Fibroblast of lung (primary cell): ENCODE measurements around the gene THEM4. TPM values are rescaled to one million over a fixed set of nuclear protein-coding genes. Genes with fewer than 3 reads are reported as not detected.

Experiments used
- DNase-seq, 2 donors: peaks; one replicate each; pipeline versions ENCODE4 v3.0.0 to v3.0.0-alpha.2; 2010; ENCODE audit warnings: low read depth in 2 of 2
- H2AFZ ChIP-seq: 2 replicates; pipeline ENCODE4 v1.5.1; 2012; ENCODE audit warnings: low read length, control low read depth, inconsistent platforms
- H3K27ac ChIP-seq: 2 replicates; pipeline ENCODE4 v1.5.1; 2011; ENCODE audit warnings: low read length, control low read depth; ENCODE audit not compliant: insufficient read depth
- H3K27me3 ChIP-seq: 2 replicates; pipeline ENCODE4 v1.5.1; 2011; ENCODE audit warnings: mild to moderate bottlenecking, low read length; ENCODE audit not compliant: control insufficient read depth, insufficient read depth
- H3K36me3 ChIP-seq: 2 replicates; pipeline ENCODE4 v1.5.1; 2011; ENCODE audit warnings: low read length; ENCODE audit not compliant: control insufficient read depth, insufficient read depth
- H3K4me1 ChIP-seq: 2 replicates; pipeline ENCODE4 v1.5.1; 2011; ENCODE audit warnings: low read length; ENCODE audit not compliant: control insufficient read depth, insufficient read depth; ENCODE audit errors: extremely low read depth
- H3K4me2 ChIP-seq: 2 replicates; pipeline ENCODE4 v1.5.1; 2011; ENCODE audit warnings: low read length, control low read depth; ENCODE audit not compliant: insufficient read depth; ENCODE audit errors: extremely low read depth
- H3K4me3 ChIP-seq, 4 experiments: fragments of 200-600 bp in 1 of 4; sonication (generic) in 1 of 4; replicated peaks in 1 of 4; 2 replicates each; pipeline ENCODE4 v1.5.1; 2011 to 2016; ENCODE audit warnings: low read length in 4 of 4, low read depth in 3 of 4, mild to moderate bottlenecking in 3 of 4, control low read depth in 2 of 4, inconsistent platforms in 1 of 4, mixed read lengths in 1 of 4; ENCODE audit not compliant: insufficient read depth in 1 of 4; ENCODE audit errors: control extremely low read depth in 1 of 4
- H3K79me2 ChIP-seq: 2 replicates; pipeline ENCODE4 v1.5.1; 2012; ENCODE audit warnings: mild to moderate bottlenecking, low read length, inconsistent platforms; ENCODE audit not compliant: control insufficient read depth, insufficient read depth
- H3K9ac ChIP-seq: 2 replicates; pipeline ENCODE4 v1.5.1; 2011; ENCODE audit warnings: mild to moderate bottlenecking, low read length, control low read depth; ENCODE audit not compliant: insufficient read depth
- H3K9me3 ChIP-seq: 2 replicates; pipeline ENCODE4 v1.5.1; 2012; ENCODE audit warnings: low read depth, low read length; ENCODE audit not compliant: control insufficient read depth, insufficient read depth
- H4K20me1 ChIP-seq: 2 replicates; pipeline ENCODE4 v1.5.1; 2011; ENCODE audit warnings: low read length; ENCODE audit not compliant: control insufficient read depth, insufficient read depth; ENCODE audit errors: extremely low read depth
- CTCF ChIP-seq, 2 donors: IDR thresholded peaks in 1 of 2; conservative IDR thresholded peaks in 1 of 2; 1 replicate in 1 of 2; 2 replicates in 1 of 2; pipeline ENCODE4 v1.5.1; 2011 to 2012; ENCODE audit warnings: low read length in 2 of 2, control low read depth in 1 of 2, inconsistent platforms in 1 of 2, low read depth in 1 of 2, mild to moderate bottlenecking in 1 of 2
- EZH2 ChIP-seq: IDR thresholded peaks from 2 replicates; pipeline ENCODE4 v1.5.1; 2012; ENCODE audit warnings: low read length, control low read depth, mild to moderate bottlenecking; ENCODE audit errors: missing control alignments
- polyA plus RNA-seq, 2 donors: library from polyadenylated mRNA; depleted of rRNA in 1 of 2; stranded (reverse) in 1 of 2; unstranded in 1 of 2; fragments of >200 nt; gene quantifications; 2 replicates each; pipeline ENCODE4 v1.2.1, GENCODE V29; 2011 to 2012; ENCODE audit warnings: missing spikeins in 1 of 2
- total RNA-seq: library from RNA; depleted of rRNA; stranded (reverse); fragments of >200 nt; gene quantifications from 2 replicates; pipeline ENCODE4 v1.2.1, GENCODE V29; 2014

THEM4 gene
- total and polyA plus RNA-seq, 2 donors (not counting 1 experiment from before 2014, with no cell fraction given): 6.4 to 18.7 TPM

DNA sequence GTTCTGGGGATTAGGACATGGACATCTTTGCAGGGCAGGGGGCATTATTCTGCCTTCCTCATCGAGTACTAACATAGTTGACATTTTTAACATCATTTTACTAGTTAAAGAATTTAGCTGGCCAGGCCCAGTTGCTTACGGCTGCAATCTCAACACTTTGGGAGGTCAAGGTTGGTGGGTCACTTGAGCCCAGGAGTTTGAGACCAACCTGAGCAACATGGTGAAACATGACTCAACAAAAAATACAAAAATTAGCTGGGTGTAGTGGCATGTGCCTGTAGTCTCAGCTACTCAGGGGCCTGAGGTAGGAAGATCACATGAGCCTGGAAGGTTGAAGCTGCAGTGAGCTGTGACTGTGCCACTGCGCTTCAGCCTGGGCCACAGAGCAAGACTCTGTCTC lies 29.8 kb upstream of the THEM4 start:
- Histone ChIP-seq H4K20me1 (no peaks in the 10 kb centered on the region), H3K9ac (no peak overlapping the region), H3K4me1 (peaks cover 6% of the 10 kb centered on the region), H3K27me3 (no peaks in the 10 kb centered on the region), H3K9me3 (no peaks in the 10 kb centered on the region), H3K79me2 (no peaks in the 10 kb centered on the region), H3K4me2 (no peak overlapping the region), H3K36me3 (no peaks in the 10 kb centered on the region), H2AFZ (no peak overlapping the region), H3K4me3 (no peak overlapping the region), H3K27ac (no peak overlapping the region)
- TF ChIP-seq EZH2 (no peak), CTCF (conservative IDR thresholded peaks at IDR 0.05 in 1 of 2, IDR thresholded peaks at IDR 0.05 in 1 of 2; ENCODE audit: low read depth in 1 of 2, low read length in 2 of 2) (no peak)
- no peak for DNase-seq

- no peaks in the 10 kb centered on the region for H4K20me1 ChIP-seq
- no peak overlapping the region for H3K4me2 ChIP-seq
- H3K27ac ChIP-seq: no peak overlapping the region
- no peak for DNase-seq
- TF ChIP-seq CTCF (conservative IDR thresholded peaks at IDR 0.05 in 1 of 2, IDR thresholded peaks at IDR 0.05 in 1 of 2; ENCODE audit: low read depth in 1 of 2, low read length in 2 of 2) (no peak), EZH2 (no peak)
- H2AFZ ChIP-seq: no peak overlapping the region
- H3K9ac ChIP-seq: no peak overlapping the region
- H3K27me3 ChIP-seq: peaks cover 2% of the 10 kb centered on the region
- H3K79me2 ChIP-seq: no peaks in the 10 kb centered on the region
- H3K9me3 ChIP-seq: no peaks in the 10 kb centered on the region
- no peaks in the 10 kb centered on the region for H3K36me3 ChIP-seq
- no peak overlapping the region for H3K4me3 ChIP-seq
- H3K4me1 ChIP-seq: peaks cover 2% of the 10 kb centered on the region
Observed at GRCh38 chr1:151936653-151937052, 27.3 kb upstream of the THEM4 start.

- Histone ChIP-seq H3K9me3 (no peaks in the 10 kb centered on the region), H3K4me3 (no peak overlapping the region), H3K4me2 (no peak overlapping the region), H3K4me1 (peaks cover 2% of the 10 kb centered on the region), H3K27me3 (peaks cover 3% of the 10 kb centered on the region), H3K79me2 (no peaks in the 10 kb centered on the region), H3K36me3 (no peaks in the 10 kb centered on the region), H2AFZ (no peak overlapping the region), H3K9ac (no peak overlapping the region), H3K27ac (no peak overlapping the region), H4K20me1 (no peaks in the 10 kb centered on the region)
- no peak for DNase-seq
- TF ChIP-seq EZH2 (no peak), CTCF (conservative IDR thresholded peaks at IDR 0.05 in 1 of 2, IDR thresholded peaks at IDR 0.05 in 1 of 2; ENCODE audit: low read depth in 1 of 2, low read length in 2 of 2) (no peak)
Observed at GRCh38 chr1:151935894-151936602, 26.7 kb upstream of the THEM4 start.
